Stimulated activated CD8-positive, alpha-beta memory T cell treated with anti-CD3 and anti-CD28 coated beads, Interleukin-7, amount 100 ng/mL, for 24 hours (primary cell): ENCODE results near the gene SMPX.

Experiments used
- DNase-seq: peaks from one replicate; pipeline ENCODE4 v3.0.0-alpha.2; 2020; ENCODE audit warnings: low read depth

SMPX gene

GRCh38 chrX:21744060-21744459 is 13.9 kb downstream of the SMPX start:
- no peak for DNase-seq

GRCh38 chrX:21741869-21742701 is 15.8 kb downstream of the SMPX start:
- DNase-seq: no peak

DNA sequence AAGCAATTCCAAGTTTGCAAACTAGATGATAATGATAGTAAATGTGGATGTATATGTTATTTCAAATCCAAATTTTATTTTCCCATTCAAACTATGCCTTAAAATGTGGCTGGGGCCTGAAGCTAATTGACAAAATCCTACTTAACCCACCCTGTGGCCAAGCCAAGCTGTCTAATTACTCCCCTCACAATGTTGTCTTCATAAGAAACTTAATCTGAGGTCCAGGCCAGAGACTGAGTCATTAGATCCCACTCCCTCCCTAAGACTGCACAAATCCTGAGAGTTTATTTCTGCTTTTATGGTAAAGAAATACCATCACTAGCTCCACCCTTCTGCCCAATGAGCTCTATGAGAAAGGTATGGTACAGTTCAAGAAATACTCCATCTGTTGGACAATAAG is 16.6 kb downstream of the SMPX start:
- no peak for DNase-seq

DNA sequence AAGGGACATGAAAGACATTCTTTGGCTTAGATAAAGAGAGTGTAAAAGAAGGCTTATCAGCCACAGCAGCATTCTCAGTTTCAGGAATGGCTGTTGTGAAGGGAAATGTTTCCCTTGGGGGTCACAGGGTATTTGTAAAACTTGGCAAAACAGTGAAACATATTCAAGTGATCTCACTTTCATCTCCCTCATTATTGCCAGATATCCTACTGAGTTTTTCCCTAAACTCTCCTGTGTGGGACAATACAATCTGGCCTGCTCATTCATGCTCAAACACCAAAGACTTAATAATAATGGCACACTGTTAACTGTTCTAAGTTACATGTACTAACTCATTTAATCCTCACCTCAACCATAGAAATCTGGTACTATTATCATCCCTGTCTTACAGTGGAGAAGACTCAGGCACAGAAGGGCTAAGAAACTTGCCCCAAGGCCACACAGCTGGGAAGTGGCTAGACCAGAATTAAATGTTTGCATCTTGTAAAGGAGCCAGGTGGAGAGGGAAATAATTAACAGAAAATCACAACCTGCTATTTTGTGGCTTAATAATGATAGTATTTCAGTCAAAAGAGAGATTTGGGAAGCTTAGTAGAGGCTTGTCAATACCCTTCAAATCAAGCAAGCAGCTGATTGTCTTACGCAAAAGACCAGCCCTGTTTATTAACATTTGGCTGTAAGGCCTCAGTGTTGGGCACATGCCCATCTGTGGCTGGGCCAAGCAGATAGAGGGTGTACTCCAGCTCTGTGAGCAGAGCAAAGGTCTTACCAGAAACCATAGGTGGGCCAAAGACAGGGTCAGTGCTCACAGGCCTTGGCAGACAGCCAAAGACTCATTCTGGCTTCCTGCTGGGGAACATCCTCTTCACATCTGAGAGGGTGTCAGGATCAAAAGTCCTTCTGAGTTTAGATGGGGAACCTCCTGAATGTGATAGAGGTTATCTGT is 17.3 kb downstream of the SMPX start:
- no peak for DNase-seq

DNA sequence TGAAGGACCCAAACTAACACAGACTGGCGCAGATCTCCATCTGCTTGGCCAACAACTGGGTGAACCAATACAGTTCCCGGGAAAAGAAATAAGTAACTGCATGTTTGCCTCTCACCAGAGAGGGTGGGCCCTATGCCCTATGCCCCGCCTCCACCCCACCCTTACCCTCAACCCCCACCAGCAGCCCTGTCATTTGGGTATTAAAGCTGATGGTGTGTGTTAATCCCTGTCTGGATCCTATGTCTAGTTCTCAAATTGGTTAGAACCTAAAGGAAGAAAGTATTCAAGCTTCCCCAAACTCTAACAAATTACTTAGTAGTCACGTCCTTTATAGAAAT is 19.0 kb downstream of the SMPX start:
- DNase-seq: no peak

DNA sequence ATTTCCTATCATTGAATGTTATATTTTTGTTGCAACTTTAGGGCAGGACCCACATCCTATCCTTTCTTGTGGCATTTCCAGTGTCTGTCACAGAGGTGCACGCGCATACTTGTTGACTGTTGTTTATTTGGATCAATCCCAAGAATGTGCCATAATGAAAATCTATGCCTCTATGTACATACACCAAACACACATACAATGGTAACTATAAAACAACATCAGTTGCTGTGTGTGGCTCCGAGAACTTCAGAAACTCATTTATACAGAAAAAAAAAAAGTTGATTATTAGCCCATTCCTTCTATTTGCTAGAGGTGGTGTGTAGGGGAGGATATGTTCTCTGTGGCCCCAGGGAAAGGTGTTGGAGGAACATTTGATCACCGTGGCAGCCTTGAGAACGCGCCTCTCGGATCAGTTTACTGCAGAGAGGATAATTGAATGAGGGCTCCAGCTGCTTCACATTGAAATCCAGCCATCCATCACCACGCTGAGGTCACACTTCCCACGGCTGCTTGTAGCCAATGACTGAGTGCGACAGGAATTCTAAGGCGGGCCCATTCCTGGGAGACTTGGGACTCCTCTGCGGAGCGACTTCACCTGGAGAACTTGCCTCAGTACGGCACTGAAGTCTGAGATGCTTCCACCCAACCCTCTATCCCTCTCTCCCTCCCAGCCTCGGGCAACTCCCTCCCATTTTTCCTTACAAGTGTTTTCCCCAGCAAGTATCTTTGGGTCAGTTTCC is 19.5 kb downstream of the SMPX start:
- no peak for DNase-seq

DNA sequence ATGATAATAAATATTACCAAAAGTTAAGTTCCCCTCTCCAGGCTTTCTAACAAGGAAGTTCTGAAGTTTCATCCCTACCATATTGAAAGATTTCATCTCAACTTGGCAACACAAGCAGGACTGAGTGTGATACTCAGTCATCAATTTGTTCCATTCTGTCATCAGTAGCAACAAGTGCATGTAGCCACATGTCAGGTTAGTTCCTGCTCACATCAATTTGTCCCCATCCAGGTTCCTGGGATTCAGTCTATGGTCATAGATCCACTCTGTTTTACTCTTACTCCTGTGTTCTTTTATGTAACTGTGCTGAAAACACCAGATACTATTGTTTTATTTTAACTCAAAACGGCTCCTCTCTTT is 22.2 kb downstream of the SMPX start:
- no peak for DNase-seq

GRCh38 chrX:21735038-21735767 is 22.7 kb downstream of the SMPX start:
- DNase-seq: no peak

- DNase-seq: no peak
These were observed 23.7 kb downstream of the SMPX start for GRCh38 chrX:21734175-21734574.

GRCh38 chrX:21733705-21734104 is 24.2 kb downstream of the SMPX start:
- no peak for DNase-seq

DNA sequence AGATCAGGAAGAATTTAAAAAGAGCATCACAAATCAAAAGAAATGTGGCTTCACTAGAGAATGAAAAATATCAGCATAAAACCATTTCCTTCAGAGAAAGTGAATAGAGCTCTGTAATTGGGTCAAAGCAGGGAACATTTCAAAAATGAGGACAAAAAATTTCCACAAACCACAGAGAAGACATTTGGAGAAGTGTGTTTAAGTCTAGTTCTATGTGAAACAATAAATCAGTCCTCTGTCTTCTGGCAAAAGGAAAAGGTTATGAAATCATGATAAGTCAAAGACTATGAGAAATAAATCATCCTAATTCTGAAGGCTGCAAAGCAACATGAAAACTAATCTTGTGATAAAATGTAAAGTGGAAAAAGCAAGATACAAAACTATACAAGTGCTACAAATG is 27.9 kb downstream of the SMPX start:
- no peak for DNase-seq

GRCh38 chrX:21728276-21728968 is 29.5 kb downstream of the SMPX start:
- DNase-seq: no peak

- no peak for DNase-seq
These were observed 32.0 kb downstream of the SMPX start for GRCh38 chrX:21725916-21726315.

- no peak for DNase-seq
These were observed 32.4 kb downstream of the SMPX start for GRCh38 chrX:21725496-21725895.

DNA sequence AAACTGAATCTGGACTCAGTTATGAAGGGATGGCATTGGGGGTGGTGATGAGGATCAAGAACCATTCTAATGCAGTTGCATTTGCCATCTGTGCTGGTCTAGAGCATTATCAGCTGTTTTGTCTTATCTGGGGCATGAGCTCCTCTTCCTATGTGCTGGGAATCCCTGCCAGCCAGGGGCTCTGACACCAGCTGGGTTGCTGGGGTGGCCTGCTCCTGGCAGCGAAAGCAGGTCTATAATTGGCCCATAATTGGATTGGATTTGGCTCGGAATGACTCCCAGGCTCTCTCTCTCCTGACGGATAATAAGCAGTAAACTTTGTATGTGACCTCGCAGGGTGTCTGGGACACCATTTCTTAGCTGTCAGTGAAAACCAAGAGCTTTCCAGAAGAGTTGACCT is 34.1 kb downstream of the SMPX start:
- DNase-seq: no peak

GRCh38 chrX:21723084-21723483 is 34.8 kb downstream of the SMPX start:
- no peak for DNase-seq

DNA sequence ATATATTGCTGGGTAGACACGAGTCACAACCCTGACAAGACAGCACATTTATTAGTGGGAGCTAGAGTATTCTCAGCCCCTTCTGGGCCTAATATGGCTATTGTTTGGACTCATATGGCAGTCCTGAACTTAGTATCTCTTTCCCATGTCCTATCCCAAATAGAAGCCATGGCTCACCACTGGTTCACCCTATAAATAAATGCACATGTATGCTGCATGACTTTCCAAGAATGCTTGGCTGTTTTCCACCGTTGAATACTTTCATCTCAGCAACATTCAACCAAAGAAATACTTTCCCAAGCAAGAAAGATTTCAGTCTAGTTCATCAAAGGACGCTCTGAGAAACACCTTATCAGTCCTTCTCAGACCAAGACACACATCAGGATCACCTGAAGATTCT is 36.7 kb downstream of the SMPX start:
- no peak for DNase-seq

DNA sequence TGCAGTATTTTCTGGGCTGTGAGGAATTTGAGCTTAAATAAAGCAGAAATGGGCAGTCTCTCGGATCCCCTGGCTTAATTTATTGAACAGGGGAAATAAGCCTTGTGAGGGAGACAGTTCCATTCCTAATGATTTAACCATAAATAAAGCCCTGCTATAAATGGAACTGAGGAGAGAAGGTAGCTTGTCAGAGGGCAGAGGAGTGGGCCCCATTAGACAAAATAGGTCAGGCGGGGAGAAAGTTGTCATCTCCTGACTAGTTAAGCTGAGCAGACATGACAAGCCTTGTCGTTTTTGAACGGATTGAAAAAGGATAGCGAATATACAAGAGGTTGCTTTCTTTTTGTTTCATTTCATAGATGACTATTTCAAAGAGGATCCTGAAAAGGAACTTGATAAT is 39.3 kb downstream of the SMPX start:
- DNase-seq: no peak

DNA sequence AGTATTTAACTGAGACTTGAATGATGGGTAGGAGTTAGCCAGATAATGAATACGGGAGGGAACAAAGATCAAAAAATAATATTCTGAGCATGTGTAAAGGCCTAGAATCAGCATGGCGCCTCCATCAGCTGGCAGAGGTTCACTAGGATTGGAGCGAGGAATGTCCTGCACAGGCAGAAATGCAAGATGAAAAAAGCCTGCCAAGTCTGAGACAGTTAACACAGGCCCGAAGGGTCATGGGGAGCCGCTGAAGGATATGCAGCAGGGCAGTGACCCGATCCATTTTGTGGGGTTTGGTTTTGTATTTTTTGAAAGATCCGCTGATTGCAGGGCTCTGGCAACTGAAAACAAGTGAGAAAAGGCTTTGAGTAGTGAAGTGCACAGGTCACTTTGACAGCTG is 40.1 kb downstream of the SMPX start:
- DNase-seq: no peak

DNA sequence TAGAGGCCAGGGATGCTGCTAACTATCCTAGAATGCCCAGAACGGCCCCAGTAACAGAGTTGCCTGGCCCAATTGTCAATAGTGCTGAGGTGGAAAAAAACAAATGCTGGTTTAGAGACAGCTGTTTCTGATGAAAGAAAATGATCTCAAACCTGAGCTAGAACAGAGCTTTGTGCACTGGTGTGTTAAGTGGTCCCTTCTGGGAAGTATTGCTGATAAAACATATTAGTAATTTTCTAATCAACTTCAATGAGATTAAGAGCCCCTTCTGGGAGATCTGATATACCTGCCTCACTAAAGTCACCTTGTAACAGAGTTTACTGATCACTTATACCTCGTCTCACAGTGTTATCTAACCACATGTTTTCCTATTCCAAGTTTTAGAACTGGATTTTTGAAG is 42.1 kb downstream of the SMPX start:
- no peak for DNase-seq

DNA sequence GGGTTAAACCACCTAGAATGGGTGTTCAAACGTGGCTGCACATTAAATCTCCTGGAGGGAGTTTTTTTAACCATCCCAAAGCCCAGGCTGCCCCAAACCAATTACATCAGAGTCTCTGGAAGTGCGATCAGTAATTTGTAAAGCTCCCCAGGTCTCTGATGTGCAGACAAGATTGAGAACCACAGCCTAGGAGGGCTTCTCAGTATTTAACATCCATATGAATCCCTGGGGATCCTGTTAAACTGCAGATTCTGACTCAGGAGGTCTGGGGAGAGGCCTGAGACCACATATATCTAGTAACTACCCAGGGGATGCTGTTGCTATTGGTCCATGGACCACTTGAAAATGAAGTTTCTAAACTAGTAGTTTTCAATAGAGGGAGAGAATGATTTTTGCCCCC is 42.6 kb downstream of the SMPX start:
- DNase-seq: no peak

GRCh38 chrX:21711848-21712197 is 46.1 kb downstream of the SMPX start:
- DNase-seq: no peak
